ENCODE results near the gene TMPO. TPM values are rescaled to one million over a fixed set of nuclear protein-coding genes. Genes with fewer than 3 reads are reported as not detected.

The TMPO gene
- total and polyA plus RNA-seq, 10 of the 15 experiments (the other 5 are each of a cell fraction or from before 2014, with no cell fraction given): 79.8 to 246 (median 179) TPM

DNA sequence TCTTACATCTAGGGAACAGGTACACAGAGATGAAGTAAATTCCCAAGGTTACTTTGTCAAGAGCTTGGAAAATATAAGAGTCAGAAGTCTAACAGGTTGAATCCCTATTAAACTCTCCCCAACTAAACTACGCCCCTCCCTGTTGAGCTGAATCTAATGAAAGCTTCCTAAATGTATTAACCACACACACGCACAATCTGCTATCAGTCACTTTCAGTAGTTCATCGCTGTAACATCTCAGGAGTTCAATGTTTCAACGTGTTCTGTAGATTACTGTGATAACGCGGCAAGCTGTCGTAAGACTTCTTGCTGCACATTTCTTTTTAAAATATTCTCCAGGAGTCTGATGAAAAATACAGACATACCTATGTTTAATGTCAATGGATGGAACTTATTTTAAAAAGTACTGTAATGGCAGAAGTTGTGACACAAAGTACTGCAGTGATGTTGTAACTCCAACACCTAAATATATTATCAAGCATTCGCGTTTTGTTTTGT is 77.5 kb downstream of the TMPO start (continued):
- TF ChIP-seq EZH2 (IDR thresholded peaks at IDR 0.05; ENCODE audit: borderline replicate concordance, control insufficient read depth, low read depth, low read length) (no peak), TCF3 (IDR thresholded peaks at IDR 0.05; ENCODE audit: borderline replicate concordance, insufficient read depth, low read depth, low read length) (no peak), ESRRA (IDR thresholded peaks at IDR 0.05; ENCODE audit: low read length) (no peak)
- TF ChIP-seq, protein P1, sequence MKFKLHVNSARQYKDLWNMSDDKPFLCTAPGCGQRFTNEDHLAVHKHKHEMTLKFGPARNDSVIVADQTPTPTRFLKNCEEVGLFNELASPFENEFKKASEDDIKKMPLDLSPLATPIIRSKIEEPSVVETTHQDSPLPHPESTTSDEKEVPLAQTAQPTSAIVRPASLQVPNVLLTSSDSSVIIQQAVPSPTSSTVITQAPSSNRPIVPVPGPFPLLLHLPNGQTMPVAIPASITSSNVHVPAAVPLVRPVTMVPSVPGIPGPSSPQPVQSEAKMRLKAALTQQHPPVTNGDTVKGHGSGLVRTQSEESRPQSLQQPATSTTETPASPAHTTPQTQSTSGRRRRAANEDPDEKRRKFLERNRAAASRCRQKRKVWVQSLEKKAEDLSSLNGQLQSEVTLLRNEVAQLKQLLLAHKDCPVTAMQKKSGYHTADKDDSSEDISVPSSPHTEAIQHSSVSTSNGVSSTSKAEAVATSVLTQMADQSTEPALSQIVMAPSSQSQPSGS (IDR thresholded peaks at IDR 0.05; ENCODE audit: low read length): no peak

DNA sequence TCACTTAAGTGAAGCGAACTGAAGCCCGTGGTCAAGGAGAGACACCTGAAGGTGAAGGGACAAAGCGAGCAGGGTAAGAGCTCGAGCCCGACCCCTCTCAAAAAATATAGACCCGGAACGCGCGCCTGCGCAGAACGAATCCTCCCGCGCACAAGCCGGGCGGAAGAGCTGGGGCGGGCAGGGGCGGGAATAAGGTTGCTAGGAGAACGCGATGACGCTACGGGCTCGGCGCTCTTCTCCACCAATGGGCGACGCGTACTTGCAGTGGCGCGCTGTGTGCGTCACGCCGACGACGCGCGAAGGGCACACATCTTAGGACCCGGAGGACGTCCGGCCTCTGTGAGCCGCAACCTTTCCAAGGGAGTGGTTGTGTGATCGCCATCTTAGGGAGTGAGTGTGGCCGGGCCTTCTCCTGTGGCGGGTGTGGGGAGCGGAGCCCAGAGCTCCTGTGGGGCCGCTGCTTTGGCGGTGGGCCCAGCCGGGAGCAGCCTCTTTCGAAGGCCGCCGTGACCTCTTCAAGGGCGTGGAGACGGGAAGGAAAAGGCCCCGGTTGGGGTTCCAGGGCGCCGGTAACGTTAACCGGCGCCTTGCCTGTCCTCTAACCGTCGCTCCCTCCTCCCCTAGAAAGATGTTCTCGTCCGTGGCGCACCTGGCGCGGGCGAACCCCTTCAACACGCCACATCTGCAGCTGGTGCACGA is 78.1 kb downstream of the TMPO start, which contains the start of gene SLC25A3:
Gene SLC25A3 (plus strand): TSS at position 336 of the 699 bp plus-strand sequence. CDS start 293 bp downstream, at position 629.
- peaks cover 51% of the 10 kb centered on the region for H3K79me2 ChIP-seq (ENCODE audit: control insufficient read depth, insufficient read depth, low read length)
- H3K36me3 ChIP-seq (ENCODE audit: control insufficient read depth in 2 of 2, insufficient read depth in 2 of 2, low read length in 1 of 2): peaks cover 2 to 15% of the 10 kb centered on the region in 2 experiments
- WGBS (ENCODE audit: insufficient coverage, insufficient replicate concordance, low lambda C conversion rate, missing lambda C conversion rate): under 1% methylated on average over 67 of the region's 67 CpGs
- ATAC-seq (peak; percentile 98), DNase-seq (ENCODE audit: low read depth, low spot score) (peak; percentile 95), FAIRE-seq (peak; percentile 83)
- ChIA-PET RAD21 (ENCODE audit: unreplicated experiment) (interaction anchor here (0.7 to 5.1 kb wide), 14 partner anchors 17 to 251 kb away, joined by 3 to 27 read pairs (median 4); partner anchors contain the start of genes APAF1 and IKBIP), POLR2A (interaction anchor here (0.6 to 5.1 kb wide), 23 partner anchors 9 to 1710 kb away, joined by 3 to 49 read pairs (median 4); partner anchors contain the start of gene IKBIP), CTCF (interaction anchor here (0.7 to 5.3 kb wide), 16 partner anchors 9 to 405 kb away, joined by 3 to 48 read pairs (median 4); no protein-coding TSS in a partner anchor), SMC1A (ENCODE audit: uncharacterized antibody, unreplicated experiment) (interaction anchor here (0.7 to 7.0 kb wide), 14 partner anchors 10 to 167 kb away, joined by 3 to 54 read pairs (median 10); partner anchors contain the start of genes APAF1 and IKBIP)
- in situ Hi-C loops (cut with MboI) (no loop called here), intact Hi-C loops (cut with micrococcal nuclease; ENCODE audit: unreplicated experiment) (loop anchor here (1.0 to 5.0 kb wide), 3 partner anchors 51 to 90 kb away; partner anchors contain the start of genes IKBIP and TMPO)
- H3K9ac ChIP-seq (ENCODE audit: control insufficient read depth, insufficient read depth, low read length): peak within 1 kb of the TSS; percentile 99
- peak within 1 kb of the TSS; percentile 84 for H3K27ac ChIP-seq (ENCODE audit: control insufficient read depth, insufficient read depth)
- H3K4me3 ChIP-seq: peak within 1 kb of the TSS; percentile 87
- peak within 1 kb of the TSS; percentile 60 for H2AFZ ChIP-seq (ENCODE audit: control insufficient read depth, low read depth, low read length)
- no peaks in the 10 kb centered on the region for H3K27me3 ChIP-seq (replicated peaks in 1 of 2; ENCODE audit: control insufficient read depth in 2 of 2, insufficient read depth in 2 of 2, low read length in 1 of 2)
- BruUV-seq (replicated peaks): no TSS peak
- peak within 1 kb of the TSS; percentile 91 for H3K4me2 ChIP-seq (ENCODE audit: control insufficient read depth, insufficient read depth)
- H3K9me3 ChIP-seq (replicated peaks; ENCODE audit: control insufficient read depth, insufficient read depth, low read length): no peaks in the 10 kb centered on the region
- H4K20me1 ChIP-seq (ENCODE audit: control insufficient read depth, insufficient read depth): no peaks in the 10 kb centered on the region; the same call in 1 of the 2 replicates
- H3K4me1 ChIP-seq (ENCODE audit: control insufficient read depth, insufficient read depth, low read length): no peaks in the 10 kb centered on the region
- peak; percentile 49 to 69; a peak in 3 of 4 replicates for TF ChIP-seq BHLHE40 (IDR thresholded peaks at IDR 0.05; ENCODE audit: borderline replicate concordance in 1 of 2, low read depth in 2 of 2, low read length in 1 of 2)
- TF ChIP-seq, protein P2, sequence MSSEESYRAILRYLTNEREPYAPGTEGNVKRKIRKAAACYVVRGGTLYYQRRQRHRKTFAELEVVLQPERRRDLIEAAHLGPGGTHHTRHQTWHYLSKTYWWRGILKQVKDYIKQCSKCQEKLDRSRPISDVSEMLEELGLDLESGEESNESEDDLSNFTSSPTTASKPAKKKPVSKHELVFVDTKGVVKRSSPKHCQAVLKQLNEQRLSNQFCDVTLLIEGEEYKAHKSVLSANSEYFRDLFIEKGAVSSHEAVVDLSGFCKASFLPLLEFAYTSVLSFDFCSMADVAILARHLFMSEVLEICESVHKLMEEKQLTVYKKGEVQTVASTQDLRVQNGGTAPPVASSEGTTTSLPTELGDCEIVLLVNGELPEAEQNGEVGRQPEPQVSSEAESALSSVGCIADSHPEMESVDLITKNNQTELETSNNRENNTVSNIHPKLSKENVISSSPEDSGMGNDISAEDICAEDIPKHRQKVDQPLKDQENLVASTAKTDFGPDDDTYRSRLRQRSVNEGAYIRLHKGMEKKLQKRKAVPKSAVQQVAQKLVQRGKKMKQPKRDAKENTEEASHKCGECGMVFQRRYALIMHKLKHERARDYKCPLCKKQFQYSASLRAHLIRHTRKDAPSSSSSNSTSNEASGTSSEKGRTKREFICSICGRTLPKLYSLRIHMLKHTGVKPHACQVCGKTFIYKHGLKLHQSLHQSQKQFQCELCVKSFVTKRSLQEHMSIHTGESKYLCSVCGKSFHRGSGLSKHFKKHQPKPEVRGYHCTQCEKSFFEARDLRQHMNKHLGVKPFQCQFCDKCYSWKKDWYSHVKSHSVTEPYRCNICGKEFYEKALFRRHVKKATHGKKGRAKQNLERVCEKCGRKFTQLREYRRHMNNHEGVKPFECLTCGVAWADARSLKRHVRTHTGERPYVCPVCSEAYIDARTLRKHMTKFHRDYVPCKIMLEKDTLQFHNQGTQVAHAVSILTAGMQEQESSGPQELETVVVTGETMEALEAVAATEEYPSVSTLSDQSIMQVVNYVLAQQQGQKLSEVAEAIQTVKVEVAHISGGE (CRISPR knock-in tag; IDR thresholded peaks at IDR 0.05): no peak
- TF ChIP-seq ZNF24 (IDR thresholded peaks at IDR 0.05): no peak
- TF ChIP-seq, protein P3, sequence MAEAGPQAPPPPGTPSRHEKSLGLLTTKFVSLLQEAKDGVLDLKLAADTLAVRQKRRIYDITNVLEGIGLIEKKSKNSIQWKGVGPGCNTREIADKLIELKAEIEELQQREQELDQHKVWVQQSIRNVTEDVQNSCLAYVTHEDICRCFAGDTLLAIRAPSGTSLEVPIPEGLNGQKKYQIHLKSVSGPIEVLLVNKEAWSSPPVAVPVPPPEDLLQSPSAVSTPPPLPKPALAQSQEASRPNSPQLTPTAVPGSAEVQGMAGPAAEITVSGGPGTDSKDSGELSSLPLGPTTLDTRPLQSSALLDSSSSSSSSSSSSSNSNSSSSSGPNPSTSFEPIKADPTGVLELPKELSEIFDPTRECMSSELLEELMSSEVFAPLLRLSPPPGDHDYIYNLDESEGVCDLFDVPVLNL (IDR thresholded peaks at IDR 0.05; ENCODE audit: low read depth, low read length): peak; percentile 64; the same call in 1 of the 2 replicates
- TF ChIP-seq RELA (IDR thresholded peaks at IDR 0.05; ENCODE audit: borderline replicate concordance, partially characterized antibody): no peak
- peak; percentile 87; the same call in 1 of the 2 replicates for TF ChIP-seq ESRRA (IDR thresholded peaks at IDR 0.05; ENCODE audit: low read length)
- no peak; the same call in 1 of the 2 replicates for TF ChIP-seq ATF7 (IDR thresholded peaks at IDR 0.05; ENCODE audit: low read depth)
- no peak for TF ChIP-seq CBX5 (IDR thresholded peaks at IDR 0.05; ENCODE audit: low read depth)
- no peak for TF ChIP-seq TCF7 (IDR thresholded peaks at IDR 0.05; ENCODE audit: borderline replicate concordance)
- peak; percentile 78; the same call in 1 of the 2 replicates for TF ChIP-seq ZNF207 (IDR thresholded peaks at IDR 0.05; ENCODE audit: borderline replicate concordance)
- TF ChIP-seq JUND (IDR thresholded peaks at IDR 0.05; ENCODE audit: low read depth, low read length): no peak

Measured in GM12878 (cell line).